HepG2 (cell line): ENCODE results near the gene SLC1A2. TPM values are rescaled to one million over a fixed set of nuclear protein-coding genes. Genes with fewer than 3 reads are reported as not detected.

Experiments
- ATAC-seq: fragments of 200-7000 bp; cut with Tn5 transposase; 3 replicates; pipeline ENCODE4 v1.9.1; 2020; ENCODE audit warnings: mild to moderate bottlenecking, moderate library complexity
- BruUV-seq: library from RNA; stranded (reverse); fragments of 400-500 nt; replicated peaks from 2 replicates; lab custom pipeline; 2021; lab: Mats Ljungman, UMichigan
- CTCF ChIA-PET: fragments of 300-600 bp; formaldehyde crosslinking; extraction: SDS; loops from one replicate; lab custom pipeline; 2021; ENCODE audit warnings: low total read pairs, inconsistent platforms, low intra/inter-chr PET ratio; lab: Yijun Ruan, JAX
- POLR2A ChIA-PET: fragments of 350-600 bp; sonication (Branson Sonifier 250); formaldehyde crosslinking; loops from one replicate; lab custom pipeline; 2020; ENCODE audit warnings: antibody characterized with exemption, inconsistent platforms; lab: Yijun Ruan, JAX
- DNase-seq: peaks from one replicate; pipeline ENCODE4 v3.0.0-alpha.2; 2015; ENCODE audit warnings: low spot score
- FAIRE-seq: peaks from 3 replicates; lab custom pipeline; 2011; peaks lifted over from hg19 to GRCh38; lab: Jason Lieb, UNC
- H2AFZ ChIP-seq: one replicate; pipeline ENCODE4 v1.6.1; 2011; ENCODE audit warnings: low read length, inconsistent platforms
- H3K27ac ChIP-seq: fragments of 300-600 bp; 3 replicates; pipeline ENCODE4 v1.8.0; 2011; ENCODE audit warnings: mixed run types, mild to moderate bottlenecking, mixed read lengths, low read length, inconsistent platforms; ENCODE audit not compliant: insufficient read depth; ENCODE audit errors: extremely low read length
- H3K27me3 ChIP-seq, 2 experiments: fragments of 200-600 bp in 1 of 2; 2 replicates in 1 of 2; 3 replicates in 1 of 2; pipeline versions ENCODE4 v1.6.0 to v1.8.0; 2011; ENCODE audit warnings: low read length in 2 of 2, mild to moderate bottlenecking in 2 of 2, moderate library complexity in 2 of 2, inconsistent platforms in 1 of 2; ENCODE audit not compliant: insufficient read depth in 2 of 2, control insufficient read depth in 1 of 2
- H3K36me3 ChIP-seq, 2 experiments: fragments of 200-600 bp in 1 of 2; replicated peaks in 1 of 2; 2 replicates in 1 of 2; 3 replicates in 1 of 2; pipeline versions ENCODE4 v1.5.1 to v1.8.0; 2011; ENCODE audit warnings: low read length in 2 of 2, inconsistent platforms in 1 of 2; ENCODE audit not compliant: insufficient read depth in 2 of 2, control insufficient read depth in 1 of 2
- H3K4me1 ChIP-seq: 2 replicates; pipeline ENCODE4 v1.5.1; 2012; ENCODE audit warnings: low read length, inconsistent platforms; ENCODE audit not compliant: insufficient read depth
- H3K4me2 ChIP-seq: 2 replicates; pipeline ENCODE4 v1.6.0; 2011; ENCODE audit warnings: low read depth, low read length, inconsistent platforms
- H3K4me3 ChIP-seq, 3 experiments: fragments of 200-600 bp in 1 of 3; sonication (generic), shearing (Covaris generic) in 1 of 3; replicated peaks in 1 of 3; 2 replicates each; pipeline ENCODE4 v1.5.1; 2011 to 2016; ENCODE audit warnings: low read length in 3 of 3, inconsistent platforms in 2 of 3, low read depth in 2 of 3, mild to moderate bottlenecking in 2 of 3, control low read depth in 1 of 3, mixed read lengths in 1 of 3; ENCODE audit not compliant: insufficient read depth in 1 of 3
- H3K79me2 ChIP-seq: one replicate; pipeline ENCODE4 v1.6.1; 2011; ENCODE audit warnings: low read length, inconsistent platforms; ENCODE audit not compliant: insufficient read depth
- H3K9ac ChIP-seq: 2 replicates; pipeline ENCODE4 v1.6.0; 2011; ENCODE audit warnings: mild to moderate bottlenecking, low read depth, low read length, inconsistent platforms; ENCODE audit not compliant: insufficient read depth
- H3K9me3 ChIP-seq: 2 replicates; pipeline ENCODE4 v1.5.1; 2012; ENCODE audit warnings: mild to moderate bottlenecking, low read length
- H4K20me1 ChIP-seq: 2 replicates; pipeline ENCODE4 v1.6.0; 2011; ENCODE audit warnings: inconsistent platforms, mild to moderate bottlenecking, low read length, moderate library complexity; ENCODE audit not compliant: insufficient read depth
- ATRX ChIP-seq: sonication (generic); formaldehyde crosslinking; IDR thresholded peaks from 2 replicates; pipeline ENCODE4 v1.4.0; 2020; ENCODE audit warnings: missing genetic modification reagents, borderline replicate concordance
- CEBPB ChIP-seq: IDR thresholded peaks from 2 replicates; pipeline ENCODE4 v1.6.1; 2011; ENCODE audit warnings: low read depth, low read length, improper control_type of control experiment, borderline replicate concordance
- HOXA3 ChIP-seq: sonication (generic); formaldehyde crosslinking; IDR thresholded peaks from 2 replicates; pipeline ENCODE4 v1.5.0; 2020; ENCODE audit warnings: missing genetic modification reagents
- IRF9 ChIP-seq: sonication (generic); formaldehyde crosslinking; IDR thresholded peaks from 2 replicates; pipeline ENCODE4 v1.8.0; 2022; ENCODE audit warnings: missing genetic modification reagents, mild to moderate bottlenecking, borderline replicate concordance
- PATZ1 ChIP-seq: sonication (generic); formaldehyde crosslinking; IDR thresholded peaks from 2 replicates; pipeline ENCODE4 v1.4.0; 2020; ENCODE audit warnings: missing genetic modification reagents
- RARA ChIP-seq: IDR thresholded peaks from 2 replicates; pipeline ENCODE4 v1.6.1; 2016; ENCODE audit warnings: missing genetic modification reagents, missing compliant biosample characterization
- REST ChIP-seq, 2 experiments: IDR thresholded peaks; 2 replicates each; pipeline ENCODE4 v1.6.1; 2011 to 2012; ENCODE audit warnings: low read length in 2 of 2, borderline replicate concordance in 1 of 2, low read depth in 1 of 2, mild to moderate bottlenecking in 1 of 2, moderate library complexity in 1 of 2
- ZBTB1 ChIP-seq: sonication (generic); formaldehyde crosslinking; IDR thresholded peaks from 2 replicates; pipeline ENCODE4 v1.4.0; 2020; ENCODE audit warnings: missing genetic modification reagents, borderline replicate concordance
- ZFP37 ChIP-seq: sonication (generic); formaldehyde crosslinking; IDR thresholded peaks from 2 replicates; pipeline ENCODE4 v1.4.0; 2020; ENCODE audit warnings: missing genetic modification reagents, borderline replicate concordance
- ZNF234 ChIP-seq: sonication (generic); formaldehyde crosslinking; conservative IDR thresholded peaks from 2 replicates; pipeline ENCODE4 v1.5.1; 2020; ENCODE audit warnings: mild to moderate bottlenecking, missing genetic modification reagents
- ZNF747 ChIP-seq: sonication (generic); formaldehyde crosslinking; IDR thresholded peaks from 2 replicates; pipeline ENCODE4 v1.8.1; 2023; ENCODE audit warnings: missing genetic modification reagents, mild to moderate bottlenecking, borderline replicate concordance
- WGBS: methylation state at CpG from one replicate; pipeline ENCODE4 v1.1.6; 2017; ENCODE audit warnings: low lambda C conversion rate; 5-methylcytosine and 5-hydroxymethylcytosine counted together
- in situ Hi-C: cut with HindIII; loops from 2 replicates; pipeline ENCODE4 v1.10.0; 2017; ENCODE audit warnings: low pct_unique_long_range_greater_than_20kb; ENCODE audit not compliant: extremely low pct_ligation_motif_present
- intact Hi-C: fragments of 100-400 bp; cut with micrococcal nuclease; formaldehyde crosslinking; loops from one replicate; pipeline ENCODE4 v1.10.0; 2022; ENCODE audit not compliant: unreplicated experiment
- polyA plus RNA-seq, 8 experiments: library from polyadenylated mRNA; depleted of rRNA in 3 of 8; stranded (reverse) in 7 of 8; unstranded in 1 of 8; fragments of >200 nt; fragmentation: Illumina TruSeq in 4 of 8; extraction: Trizol in 4 of 8; gene quantifications; 2 replicates each; pipeline versions ENCODE4 v1.2.1 to v1.2.3, GENCODE V29; 2011 to 2016; ENCODE audit warnings: low read depth in 4 of 8, missing spikeins in 1 of 8, mixed read lengths in 1 of 8; ENCODE audit not compliant: insufficient read depth in 1 of 8
- total RNA-seq, 5 experiments: library from RNA; depleted of rRNA; stranded (reverse); fragments of >200 nt; fragmentation: Illumina TruSeq; extraction: Trizol; gene quantifications; 2 replicates each; pipeline ENCODE4 v1.2.3, GENCODE V29; 2016; ENCODE audit warnings: low read depth in 1 of 5
- TF ChIP-seq, protein P1 (sequence below): sonication (generic); formaldehyde crosslinking; IDR thresholded peaks from 2 replicates; pipeline ENCODE4 v1.5.0; 2020; ENCODE audit warnings: missing genetic modification reagents, mild to moderate bottlenecking, borderline replicate concordance

SLC1A2 gene
- total and polyA plus RNA-seq, 2 of the 13 experiments (the other 11 are each of a cell fraction or from before 2014, with no cell fraction given), result 23.2 to 43.2 TPM

DNA sequence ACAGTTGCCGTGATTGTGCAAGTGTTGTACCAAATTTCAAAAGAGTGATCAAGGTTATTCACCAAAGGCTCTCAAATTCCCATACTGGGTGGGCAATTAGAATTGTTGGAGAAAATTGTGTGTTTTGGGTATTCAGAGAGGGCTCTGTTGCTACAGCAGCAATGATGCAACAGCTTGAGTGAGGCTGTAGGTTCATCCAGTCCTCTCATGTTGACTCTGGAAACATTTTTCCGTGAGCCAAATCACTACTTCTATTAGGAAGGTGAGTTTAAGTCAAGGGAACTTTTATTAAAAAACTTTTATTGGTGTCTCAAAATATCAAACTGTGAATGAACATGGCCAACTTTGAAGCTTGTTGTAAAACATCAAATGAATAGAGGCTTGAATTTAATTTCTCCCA lies 163.8 kb downstream of the SLC1A2 start:
- POLR2A ChIA-PET, result no interaction called here
- BruUV-seq, result no TSS peak
- Histone ChIP-seq H3K36me3 (peaks cover 0 to 3% of the 10 kb centered on the region in 2 experiments; a peak in 2 of 5 replicates), H4K20me1 (no peaks in the 10 kb centered on the region), H3K4me1 (no peaks in the 10 kb centered on the region), H3K4me3 (no peak overlapping the region), H3K27ac (no peak overlapping the region)
- in situ Hi-C loops, result no loop called here
- ATAC-seq (no peak), FAIRE-seq (no peak)
- intact Hi-C loops, result no loop called here
- WGBS, result 87% methylated on average over 2 of the region's 2 CpGs
- TF ChIP-seq RARA (CRISPR knock-in tag), result no peak
- TF ChIP-seq REST (IDR thresholded peaks at IDR 0.05; ENCODE audit: borderline replicate concordance in 1 of 2, low read depth in 1 of 2, low read length in 2 of 2), result no peak
- TF ChIP-seq CEBPB, result peak; percentile 27; the same call in 1 of the 2 replicates
- TF ChIP-seq HOXA3 (CRISPR knock-in tag), result no peak
- no peak for TF ChIP-seq ZNF234 (CRISPR knock-in tag)
- TF ChIP-seq, all 625 proteins: peak for 1
- DNase-seq, result no peak
- Histone ChIP-seq H3K9ac (no peak overlapping the region), H3K79me2 (no peaks in the 10 kb centered on the region), H2AFZ (no peak overlapping the region), H3K9me3 (no peaks in the 10 kb centered on the region), H3K4me2 (no peak overlapping the region), H3K27me3 (no peaks in the 10 kb centered on the region)
- CTCF ChIA-PET, result no interaction called here

- in situ Hi-C loops (no loop called here), intact Hi-C loops (no loop called here)
- peaks cover 0 to 3% of the 10 kb centered on the region in 2 experiments; a peak in 1 of 5 replicates for H3K36me3 ChIP-seq
- no peaks in the 10 kb centered on the region for H3K79me2 ChIP-seq
- no peaks in the 10 kb centered on the region for H3K27me3 ChIP-seq
- H3K9ac ChIP-seq, result no peak overlapping the region
- no peaks in the 10 kb centered on the region for H4K20me1 ChIP-seq
- no peak for FAIRE-seq
- no TSS peak for BruUV-seq
- no peak overlapping the region for H3K27ac ChIP-seq
- DNase-seq, result no peak
- no peak overlapping the region for H3K4me2 ChIP-seq
- no peaks in the 10 kb centered on the region for H3K9me3 ChIP-seq
- no peak overlapping the region for H2AFZ ChIP-seq
- no peak for ATAC-seq
- POLR2A ChIA-PET, result no interaction called here
- no peaks in the 10 kb centered on the region for H3K4me1 ChIP-seq
- CTCF ChIA-PET, result no interaction called here
- H3K4me3 ChIP-seq, result no peak overlapping the region
- TF ChIP-seq IRF9 (no peak), ZFP37 (CRISPR knock-in tag) (no peak), ZNF747 (CRISPR knock-in tag) (no peak), ATRX (CRISPR knock-in tag) (no peak), ZBTB1 (no peak), PATZ1 (CRISPR knock-in tag) (no peak)
- TF ChIP-seq, protein P1, sequence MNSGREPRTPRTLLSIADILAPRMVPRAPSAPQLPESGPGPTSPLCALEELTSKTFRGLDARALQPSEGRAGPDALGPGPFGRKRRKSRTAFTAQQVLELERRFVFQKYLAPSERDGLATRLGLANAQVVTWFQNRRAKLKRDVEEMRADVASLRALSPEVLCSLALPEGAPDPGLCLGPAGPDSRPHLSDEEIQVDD, result no peak
Measured at GRCh38 chr11:35253237-35253636, 166.1 kb downstream of the SLC1A2 start.
